HCT116 (cell line): ENCODE results near the gene CHFR. TPM values are rescaled to one million over a fixed set of nuclear protein-coding genes. Genes with fewer than 3 reads are reported as not detected.

Experiments
- ATAC-seq: fragments of 200-7000 bp; cut with Tn5 transposase; 2 replicates; pipeline ENCODE4 v1.9.1; 2020; ENCODE audit warnings: mild to moderate bottlenecking, moderate library complexity
- BruUV-seq: library from RNA; stranded (reverse); fragments of 400-500 nt; replicated peaks from 2 replicates; lab custom pipeline; 2021; lab: Mats Ljungman, UMichigan
- CTCF ChIA-PET: fragments of 300-600 bp; sonication (Branson Sonifier 250); formaldehyde crosslinking; loops from one replicate; lab custom pipeline; 2021; ENCODE audit warnings: antibody characterized with exemption; lab: Charles Lee
- POLR2A ChIA-PET: fragments of 300-600, 350-600 bp; sonication (Branson Sonifier 250); formaldehyde crosslinking; loops from one replicate; lab custom pipeline; 2021; ENCODE audit warnings: antibody characterized with exemption; lab: Charles Lee
- RAD21 ChIA-PET, 2 experiments: fragments of 300-600 bp; sonication (Branson Sonifier 250); formaldehyde crosslinking; loops; one replicate each; lab custom pipeline; 2023; ENCODE audit warnings: low total read pairs in 2 of 2; ENCODE audit not compliant: uncharacterized antibody in 2 of 2, unreplicated experiment in 2 of 2, low non-redundant PET in 1 of 2; lab: Charles Lee
- DNase-seq: peaks from one replicate; pipeline ENCODE4 v3.0.0-alpha.2; 2010; ENCODE audit warnings: low read depth, low spot score
- H2AFZ ChIP-seq: fragments of 200-600 bp; shearing (Covaris generic), sonication (generic); 2 replicates; pipeline ENCODE4 v1.6.1; 2017; ENCODE audit warnings: low read depth, mixed run types, mixed read lengths, antibody characterized with exemption, low read length; ENCODE audit not compliant: poor library complexity, severe bottlenecking
- H3K27ac ChIP-seq: 2 replicates; pipeline ENCODE4 v1.5.1; 2012; ENCODE audit warnings: low read depth, low read length
- H3K27me3 ChIP-seq: fragments of 200-600 bp; sonication (generic); 2 replicates; pipeline ENCODE4 v1.6.1; 2016; ENCODE audit warnings: mixed run types, low read length, mixed read lengths; ENCODE audit not compliant: insufficient read depth
- H3K36me3 ChIP-seq, 2 experiments: fragments of 200-500 bp in 1 of 2; fragments of 200-600 bp in 1 of 2; sonication (Bioruptor generic) in 1 of 2; sonication (generic) in 1 of 2; 2 replicates each; pipeline versions ENCODE4 v1.5.1 to v1.6.1; 2014 to 2016; ENCODE audit warnings: low read length in 2 of 2, inconsistent platforms in 1 of 2, mixed read lengths in 1 of 2, mixed run types in 1 of 2; ENCODE audit not compliant: insufficient read depth in 2 of 2, control insufficient read depth in 1 of 2
- H3K4me1 ChIP-seq, 2 experiments: fragments of 200-600 bp in 1 of 2; sonication (generic) in 1 of 2; 2 replicates each; pipeline versions ENCODE4 v1.5.1 to v1.6.1; 2012 to 2017; ENCODE audit warnings: low read length in 2 of 2, inconsistent platforms in 1 of 2, mild to moderate bottlenecking in 1 of 2, mixed read lengths in 1 of 2, mixed run types in 1 of 2, moderate library complexity in 1 of 2; ENCODE audit not compliant: insufficient read depth in 2 of 2, control insufficient read depth in 1 of 2
- H3K4me2 ChIP-seq: fragments of 200-600 bp; sonication (generic); 2 replicates; pipeline ENCODE4 v1.6.1; 2017; ENCODE audit warnings: mixed run types, low read length, mixed read lengths
- H3K4me3 ChIP-seq, 2 experiments: fragments of 200-600 bp in 1 of 2; sonication (generic) in 1 of 2; replicated peaks in 1 of 2; 2 replicates each; pipeline ENCODE4 v1.5.1; 2011 to 2016; ENCODE audit warnings: low read length in 2 of 2, control low read depth in 1 of 2, low read depth in 1 of 2, mild to moderate bottlenecking in 1 of 2, mixed read lengths in 1 of 2, mixed run types in 1 of 2
- H3K79me2 ChIP-seq: fragments of 200-600 bp; sonication (generic); 2 replicates; pipeline ENCODE4 v1.6.1; 2017; ENCODE audit warnings: mild to moderate bottlenecking, mixed run types, low read length, moderate library complexity, mixed read lengths; ENCODE audit not compliant: insufficient read depth
- H3K9ac ChIP-seq: fragments of 200-600 bp; sonication (generic); 2 replicates; pipeline ENCODE4 v1.6.1; 2016; ENCODE audit warnings: low read length, mixed read lengths
- H3K9me2 ChIP-seq: fragments of 200-600 bp; sonication (generic), shearing (Covaris generic); 2 replicates; pipeline ENCODE4 v1.6.1; 2017; ENCODE audit warnings: mixed run types, mild to moderate bottlenecking, moderate library complexity; ENCODE audit not compliant: insufficient read depth
- H3K9me3 ChIP-seq, 2 experiments: fragments of 200-500 bp in 1 of 2; fragments of 200-600 bp in 1 of 2; sonication (Bioruptor generic) in 1 of 2; sonication (generic) in 1 of 2; 2 replicates each; pipeline ENCODE4 v1.6.1; 2014 to 2017; ENCODE audit warnings: low read length in 2 of 2, mixed read lengths in 2 of 2, inconsistent platforms in 1 of 2, low read depth in 1 of 2, mild to moderate bottlenecking in 1 of 2, mixed run types in 1 of 2, moderate library complexity in 1 of 2; ENCODE audit not compliant: control insufficient read depth in 1 of 2, insufficient read depth in 1 of 2
- H4K20me1 ChIP-seq: fragments of 200-600 bp; sonication (generic), shearing (Covaris generic); 2 replicates; pipeline ENCODE4 v1.6.1; 2017; ENCODE audit warnings: mixed run types, mild to moderate bottlenecking, moderate library complexity; ENCODE audit not compliant: insufficient read depth
- CEBPB ChIP-seq: IDR thresholded peaks from 2 replicates; pipeline ENCODE4 v1.6.1; 2012; ENCODE audit warnings: low read depth
- EGR1 ChIP-seq: IDR thresholded peaks from 2 replicates; pipeline ENCODE4 v1.6.1; 2012; ENCODE audit warnings: low read depth
- EZH2 ChIP-seq: fragments of 200-600 bp; sonication (generic); IDR thresholded peaks from 2 replicates; pipeline ENCODE4 v1.6.1; 2017; ENCODE audit warnings: antibody characterized with exemption, mixed run types
- FOSL1 ChIP-seq: IDR thresholded peaks from 2 replicates; pipeline ENCODE4 v1.6.1; 2012; ENCODE audit warnings: low read depth
- JUND ChIP-seq: IDR thresholded peaks from 2 replicates; pipeline ENCODE4 v1.6.1; 2012
- POLR2AphosphoS5 ChIP-seq: IDR thresholded peaks from 2 replicates; pipeline ENCODE4 v1.6.1; 2011; ENCODE audit warnings: mild to moderate bottlenecking, low read depth, low read length, moderate library complexity
- SIN3A ChIP-seq: IDR thresholded peaks from 2 replicates; pipeline ENCODE4 v1.6.1; 2012; ENCODE audit warnings: low read depth
- SP1 ChIP-seq: IDR thresholded peaks from 2 replicates; pipeline ENCODE4 v1.6.1; 2012; ENCODE audit warnings: low read depth
- SRF ChIP-seq: IDR thresholded peaks from 2 replicates; pipeline ENCODE4 v1.6.1; 2012; ENCODE audit warnings: low read depth
- TCF7L2 ChIP-seq: IDR thresholded peaks from 2 replicates; pipeline ENCODE4 v1.7.0; 2011; ENCODE audit warnings: borderline replicate concordance, inconsistent platforms; ENCODE audit not compliant: insufficient read depth, insufficient read length; ENCODE audit errors: extremely low read depth
- YY1 ChIP-seq: IDR thresholded peaks from 2 replicates; pipeline ENCODE4 v1.6.1; 2011; ENCODE audit warnings: low read length, low read depth, moderate library complexity, mild to moderate bottlenecking; ENCODE audit not compliant: insufficient replicate concordance; ENCODE audit errors: extremely low read depth
- ZFX ChIP-seq: fragments of 450-650 bp; IDR thresholded peaks from 2 replicates; pipeline ENCODE4 v1.6.1; 2017
- intact Hi-C: fragments of 100-400 bp; cut with micrococcal nuclease; formaldehyde crosslinking; loops from 2 replicates; pipeline ENCODE4 v1.10.0; 2022
- total RNA-seq: library from RNA; stranded (reverse); gene quantifications from one replicate; pipeline ENCODE4 v1.2.1, GENCODE V29; 2021; ENCODE audit not compliant: unreplicated experiment
- TF ChIP-seq, protein P1 (sequence below): IDR thresholded peaks from 2 replicates; pipeline ENCODE4 v1.6.1; 2012; ENCODE audit warnings: low read depth
- TF ChIP-seq, protein P2 (sequence below), 3 experiments: fragments of 200-600 bp in 1 of 3; sonication (generic) in 1 of 3; IDR thresholded peaks in 2 of 3; conservative IDR thresholded peaks in 1 of 3; 2 replicates each; pipeline ENCODE4 v1.5.1; 2012 to 2017; ENCODE audit warnings: low read depth in 2 of 3, low read length in 2 of 3, antibody characterized with exemption in 1 of 3, borderline replicate concordance in 1 of 3, control low read depth in 1 of 3, mild to moderate bottlenecking in 1 of 3, mixed read lengths in 1 of 3, mixed run types in 1 of 3, moderate library complexity in 1 of 3; ENCODE audit not compliant: insufficient read depth in 1 of 3
- TF ChIP-seq, protein P3 (sequence below): IDR thresholded peaks from 2 replicates; pipeline ENCODE4 v1.6.1; 2012
- TF ChIP-seq, protein P4 (sequence below): IDR thresholded peaks from 2 replicates; pipeline ENCODE4 v1.6.1; 2011; ENCODE audit warnings: mild to moderate bottlenecking, low read length, moderate library complexity; ENCODE audit not compliant: insufficient replicate concordance; ENCODE audit errors: extremely low read depth

CHFR gene
- total RNA-seq, 1 experiment from 2014 or later: 0.39 TPM

GRCh38 chr12:132818562-132818961, 68.8 kb downstream of the CHFR start:
- H3K79me2 ChIP-seq: peaks cover 5% of the 10 kb centered on the region; the same call in 1 of the 2 replicates
- H3K4me2 ChIP-seq: no peak overlapping the region
- CTCF ChIA-PET: no interaction called here
- ATAC-seq: no peak
- no peaks in the 10 kb centered on the region for H3K4me1 ChIP-seq
- no peak overlapping the region for H3K4me3 ChIP-seq
- DNase-seq: no peak
- RAD21 ChIA-PET: no interaction called here
- H3K27me3 ChIP-seq: no peaks in the 10 kb centered on the region
- TF ChIP-seq, protein P1, sequence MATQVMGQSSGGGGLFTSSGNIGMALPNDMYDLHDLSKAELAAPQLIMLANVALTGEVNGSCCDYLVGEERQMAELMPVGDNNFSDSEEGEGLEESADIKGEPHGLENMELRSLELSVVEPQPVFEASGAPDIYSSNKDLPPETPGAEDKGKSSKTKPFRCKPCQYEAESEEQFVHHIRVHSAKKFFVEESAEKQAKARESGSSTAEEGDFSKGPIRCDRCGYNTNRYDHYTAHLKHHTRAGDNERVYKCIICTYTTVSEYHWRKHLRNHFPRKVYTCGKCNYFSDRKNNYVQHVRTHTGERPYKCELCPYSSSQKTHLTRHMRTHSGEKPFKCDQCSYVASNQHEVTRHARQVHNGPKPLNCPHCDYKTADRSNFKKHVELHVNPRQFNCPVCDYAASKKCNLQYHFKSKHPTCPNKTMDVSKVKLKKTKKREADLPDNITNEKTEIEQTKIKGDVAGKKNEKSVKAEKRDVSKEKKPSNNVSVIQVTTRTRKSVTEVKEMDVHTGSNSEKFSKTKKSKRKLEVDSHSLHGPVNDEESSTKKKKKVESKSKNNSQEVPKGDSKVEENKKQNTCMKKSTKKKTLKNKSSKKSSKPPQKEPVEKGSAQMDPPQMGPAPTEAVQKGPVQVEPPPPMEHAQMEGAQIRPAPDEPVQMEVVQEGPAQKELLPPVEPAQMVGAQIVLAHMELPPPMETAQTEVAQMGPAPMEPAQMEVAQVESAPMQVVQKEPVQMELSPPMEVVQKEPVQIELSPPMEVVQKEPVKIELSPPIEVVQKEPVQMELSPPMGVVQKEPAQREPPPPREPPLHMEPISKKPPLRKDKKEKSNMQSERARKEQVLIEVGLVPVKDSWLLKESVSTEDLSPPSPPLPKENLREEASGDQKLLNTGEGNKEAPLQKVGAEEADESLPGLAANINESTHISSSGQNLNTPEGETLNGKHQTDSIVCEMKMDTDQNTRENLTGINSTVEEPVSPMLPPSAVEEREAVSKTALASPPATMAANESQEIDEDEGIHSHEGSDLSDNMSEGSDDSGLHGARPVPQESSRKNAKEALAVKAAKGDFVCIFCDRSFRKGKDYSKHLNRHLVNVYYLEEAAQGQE: no peak
- TF ChIP-seq EZH2: no peak
- TF ChIP-seq, protein P2, sequence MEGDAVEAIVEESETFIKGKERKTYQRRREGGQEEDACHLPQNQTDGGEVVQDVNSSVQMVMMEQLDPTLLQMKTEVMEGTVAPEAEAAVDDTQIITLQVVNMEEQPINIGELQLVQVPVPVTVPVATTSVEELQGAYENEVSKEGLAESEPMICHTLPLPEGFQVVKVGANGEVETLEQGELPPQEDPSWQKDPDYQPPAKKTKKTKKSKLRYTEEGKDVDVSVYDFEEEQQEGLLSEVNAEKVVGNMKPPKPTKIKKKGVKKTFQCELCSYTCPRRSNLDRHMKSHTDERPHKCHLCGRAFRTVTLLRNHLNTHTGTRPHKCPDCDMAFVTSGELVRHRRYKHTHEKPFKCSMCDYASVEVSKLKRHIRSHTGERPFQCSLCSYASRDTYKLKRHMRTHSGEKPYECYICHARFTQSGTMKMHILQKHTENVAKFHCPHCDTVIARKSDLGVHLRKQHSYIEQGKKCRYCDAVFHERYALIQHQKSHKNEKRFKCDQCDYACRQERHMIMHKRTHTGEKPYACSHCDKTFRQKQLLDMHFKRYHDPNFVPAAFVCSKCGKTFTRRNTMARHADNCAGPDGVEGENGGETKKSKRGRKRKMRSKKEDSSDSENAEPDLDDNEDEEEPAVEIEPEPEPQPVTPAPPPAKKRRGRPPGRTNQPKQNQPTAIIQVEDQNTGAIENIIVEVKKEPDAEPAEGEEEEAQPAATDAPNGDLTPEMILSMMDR (IDR thresholded peaks at IDR 0.05 in 2 of 3, conservative IDR thresholded peaks at IDR 0.05 in 1 of 3; ENCODE audit: borderline replicate concordance in 1 of 3, insufficient read depth in 1 of 3, low read depth in 2 of 3, low read length in 2 of 3): no peak
- no peak for TF ChIP-seq JUND
- TF ChIP-seq TCF7L2: no peak
- no peak for TF ChIP-seq SIN3A
- no peak for TF ChIP-seq CEBPB
- TF ChIP-seq YY1: no peak
- no peak for TF ChIP-seq ZFX
- no peak for TF ChIP-seq SP1
- no peak for TF ChIP-seq POLR2AphosphoS5
- no peak for TF ChIP-seq SRF
- TF ChIP-seq FOSL1: no peak
- TF ChIP-seq, protein P3, sequence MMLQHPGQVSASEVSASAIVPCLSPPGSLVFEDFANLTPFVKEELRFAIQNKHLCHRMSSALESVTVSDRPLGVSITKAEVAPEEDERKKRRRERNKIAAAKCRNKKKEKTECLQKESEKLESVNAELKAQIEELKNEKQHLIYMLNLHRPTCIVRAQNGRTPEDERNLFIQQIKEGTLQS: no peak
- TF ChIP-seq EGR1: no peak
- TF ChIP-seq, protein P4, sequence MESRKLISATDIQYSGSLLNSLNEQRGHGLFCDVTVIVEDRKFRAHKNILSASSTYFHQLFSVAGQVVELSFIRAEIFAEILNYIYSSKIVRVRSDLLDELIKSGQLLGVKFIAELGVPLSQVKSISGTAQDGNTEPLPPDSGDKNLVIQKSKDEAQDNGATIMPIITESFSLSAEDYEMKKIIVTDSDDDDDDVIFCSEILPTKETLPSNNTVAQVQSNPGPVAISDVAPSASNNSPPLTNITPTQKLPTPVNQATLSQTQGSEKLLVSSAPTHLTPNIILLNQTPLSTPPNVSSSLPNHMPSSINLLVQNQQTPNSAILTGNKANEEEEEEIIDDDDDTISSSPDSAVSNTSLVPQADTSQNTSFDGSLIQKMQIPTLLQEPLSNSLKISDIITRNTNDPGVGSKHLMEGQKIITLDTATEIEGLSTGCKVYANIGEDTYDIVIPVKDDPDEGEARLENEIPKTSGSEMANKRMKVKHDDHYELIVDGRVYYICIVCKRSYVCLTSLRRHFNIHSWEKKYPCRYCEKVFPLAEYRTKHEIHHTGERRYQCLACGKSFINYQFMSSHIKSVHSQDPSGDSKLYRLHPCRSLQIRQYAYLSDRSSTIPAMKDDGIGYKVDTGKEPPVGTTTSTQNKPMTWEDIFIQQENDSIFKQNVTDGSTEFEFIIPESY: no peak
- H3K9ac ChIP-seq: no peak overlapping the region
- H3K9me2 ChIP-seq: no peaks in the 10 kb centered on the region
- no peaks in the 10 kb centered on the region for H3K9me3 ChIP-seq
- H3K36me3 ChIP-seq: peaks cover 21 to 22% of the 10 kb centered on the region in 2 experiments; a peak in 3 of 4 replicates
- H2AFZ ChIP-seq: no peak overlapping the region
- H4K20me1 ChIP-seq: no peaks in the 10 kb centered on the region
- BruUV-seq: no TSS peak
- intact Hi-C loops: no loop called here
- no peak overlapping the region for H3K27ac ChIP-seq
- POLR2A ChIA-PET: no interaction called here
